Measurements from ENCODE around the gene SLCO6A1.
"Not testable (repeated sequence)": the region's sequence is repeated elsewhere in the genome, so short reads cannot be mapped to it uniquely, and the experiment has no call there.

SLCO6A1 gene, protein sequence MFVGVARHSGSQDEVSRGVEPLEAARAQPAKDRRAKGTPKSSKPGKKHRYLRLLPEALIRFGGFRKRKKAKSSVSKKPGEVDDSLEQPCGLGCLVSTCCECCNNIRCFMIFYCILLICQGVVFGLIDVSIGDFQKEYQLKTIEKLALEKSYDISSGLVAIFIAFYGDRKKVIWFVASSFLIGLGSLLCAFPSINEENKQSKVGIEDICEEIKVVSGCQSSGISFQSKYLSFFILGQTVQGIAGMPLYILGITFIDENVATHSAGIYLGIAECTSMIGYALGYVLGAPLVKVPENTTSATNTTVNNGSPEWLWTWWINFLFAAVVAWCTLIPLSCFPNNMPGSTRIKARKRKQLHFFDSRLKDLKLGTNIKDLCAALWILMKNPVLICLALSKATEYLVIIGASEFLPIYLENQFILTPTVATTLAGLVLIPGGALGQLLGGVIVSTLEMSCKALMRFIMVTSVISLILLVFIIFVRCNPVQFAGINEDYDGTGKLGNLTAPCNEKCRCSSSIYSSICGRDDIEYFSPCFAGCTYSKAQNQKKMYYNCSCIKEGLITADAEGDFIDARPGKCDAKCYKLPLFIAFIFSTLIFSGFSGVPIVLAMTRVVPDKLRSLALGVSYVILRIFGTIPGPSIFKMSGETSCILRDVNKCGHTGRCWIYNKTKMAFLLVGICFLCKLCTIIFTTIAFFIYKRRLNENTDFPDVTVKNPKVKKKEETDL

DNA sequence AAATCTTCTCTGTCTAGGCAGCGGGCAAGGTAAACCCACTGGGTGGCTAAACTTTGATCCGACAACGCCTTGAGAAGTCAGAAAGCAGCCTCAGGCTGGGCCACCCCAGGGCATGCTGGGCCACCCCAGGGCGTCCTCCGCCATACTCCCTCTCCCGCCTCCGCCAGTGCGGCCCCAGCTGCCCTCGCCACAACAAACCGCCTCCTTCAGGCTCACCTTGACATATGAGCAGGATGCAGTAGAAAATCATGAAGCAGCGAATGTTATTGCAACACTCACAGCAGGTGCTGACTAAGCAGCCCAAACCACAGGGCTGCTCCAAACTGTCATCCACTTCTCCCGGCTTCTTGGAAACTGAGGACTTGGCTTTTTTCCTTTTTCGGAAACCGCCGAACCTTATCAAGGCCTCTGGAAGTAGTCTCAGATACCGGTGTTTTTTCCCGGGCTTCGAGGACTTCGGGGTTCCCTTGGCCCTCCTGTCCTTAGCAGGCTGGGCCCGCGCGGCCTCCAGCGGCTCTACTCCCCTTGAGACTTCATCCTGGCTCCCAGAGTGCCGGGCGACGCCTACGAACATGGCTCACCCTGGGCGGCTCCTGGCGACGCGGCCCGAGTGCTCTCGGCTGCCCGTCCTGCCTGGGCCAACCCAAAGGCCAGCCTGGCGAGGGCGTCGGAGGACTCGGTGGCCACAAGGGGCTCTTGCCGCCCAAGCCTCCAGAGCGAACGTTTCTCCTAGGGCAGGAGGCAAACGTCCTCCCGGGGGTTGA, at the start of gene SLCO6A1:
SLCO6A1 (minus strand) TSS at position 731 of the 764 bp plus-strand sequence; CDS start at position 574, 157 bp downstream.
- in situ Hi-C loops (cut with MboI; ENCODE audit: low sequenced_read_pairs) = no loop called here

- in situ Hi-C loops (cut with MboI; ENCODE audit: low sequenced_read_pairs) = no loop called here
These were observed 48.6 kb upstream of the SLCO6A1 start for GRCh38 chr5:102547141-102548035.

DNA sequence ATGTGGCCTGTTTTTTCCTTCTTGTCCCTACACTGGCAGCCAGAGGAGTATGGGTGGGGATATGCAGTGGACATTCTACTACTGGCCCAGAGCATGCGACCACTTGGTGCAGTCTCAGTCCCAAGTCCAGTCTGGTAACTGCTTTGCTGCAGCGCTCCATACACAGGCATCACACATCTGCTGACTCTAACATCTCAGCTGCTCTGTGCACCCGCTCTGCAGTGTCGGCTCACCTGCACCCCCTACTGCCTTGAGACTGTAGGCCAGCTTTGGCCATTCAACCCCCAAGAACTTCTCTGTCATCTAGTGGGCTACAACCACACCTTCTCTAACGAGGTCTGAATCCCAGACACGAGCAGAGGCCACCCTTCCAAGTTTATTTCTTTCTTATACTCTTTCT, 46.4 kb upstream of the SLCO6A1 start:
- in situ Hi-C loops (cut with MboI; ENCODE audit: low sequenced_read_pairs) = no loop called here

DNA sequence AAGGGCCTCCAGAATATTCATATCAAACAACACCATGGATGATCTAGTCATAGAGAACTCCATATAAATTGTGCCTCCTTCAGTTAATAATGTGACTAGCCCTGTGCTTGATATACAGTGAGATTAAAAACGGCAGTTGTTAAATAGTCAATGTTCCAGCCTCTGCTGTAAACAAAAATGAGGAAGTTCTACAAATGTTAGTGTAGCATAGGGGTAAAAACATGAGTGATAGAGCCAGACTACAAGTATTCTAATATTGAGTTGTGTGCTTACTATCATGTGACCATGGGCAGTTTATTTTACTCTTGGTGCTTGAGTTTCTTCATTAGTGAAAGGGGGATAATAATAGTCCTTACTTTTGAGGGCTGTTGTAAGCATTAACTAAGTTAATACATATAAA, 43.3 kb upstream of the SLCO6A1 start:
- in situ Hi-C loops (cut with MboI; ENCODE audit: low sequenced_read_pairs) = no loop called here

DNA sequence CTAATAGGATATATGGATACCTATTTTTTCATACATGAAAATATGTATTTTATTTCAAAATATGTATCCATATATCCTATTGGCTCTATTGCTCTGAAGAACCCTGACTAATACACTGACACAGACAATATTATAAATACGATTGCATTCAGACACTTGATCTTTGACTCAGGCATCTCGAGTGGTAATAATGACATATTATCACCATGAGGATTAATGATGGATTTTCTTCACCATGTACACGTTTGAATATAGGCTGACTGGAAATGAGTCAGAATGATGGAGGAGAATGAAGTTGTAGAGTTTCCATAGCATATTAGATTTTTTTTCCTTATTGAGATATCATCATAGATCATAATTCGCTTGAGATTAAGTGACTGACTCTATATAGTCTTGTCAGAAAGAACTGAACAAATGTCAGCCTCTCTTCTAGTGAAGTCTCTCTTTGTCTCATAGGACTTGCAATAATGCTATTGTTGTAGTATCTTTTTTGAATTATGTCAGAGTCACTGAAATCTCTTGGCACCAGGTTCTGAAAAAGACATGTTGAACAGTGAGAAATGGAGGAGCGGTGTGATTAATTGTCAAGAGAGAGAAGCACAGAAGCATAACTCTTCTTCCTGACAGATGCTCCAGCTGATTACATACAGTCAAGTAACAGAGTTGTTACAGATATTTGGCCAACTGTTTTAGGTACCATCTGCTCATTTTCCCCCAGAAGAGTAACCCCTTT, 41.4 kb upstream of the SLCO6A1 start:
- in situ Hi-C loops (cut with MboI; ENCODE audit: low sequenced_read_pairs) = no loop called here

- in situ Hi-C loops (cut with MboI; ENCODE audit: low sequenced_read_pairs) = no loop called here
These were observed 40.8 kb upstream of the SLCO6A1 start for GRCh38 chr5:102539562-102539961.

DNA sequence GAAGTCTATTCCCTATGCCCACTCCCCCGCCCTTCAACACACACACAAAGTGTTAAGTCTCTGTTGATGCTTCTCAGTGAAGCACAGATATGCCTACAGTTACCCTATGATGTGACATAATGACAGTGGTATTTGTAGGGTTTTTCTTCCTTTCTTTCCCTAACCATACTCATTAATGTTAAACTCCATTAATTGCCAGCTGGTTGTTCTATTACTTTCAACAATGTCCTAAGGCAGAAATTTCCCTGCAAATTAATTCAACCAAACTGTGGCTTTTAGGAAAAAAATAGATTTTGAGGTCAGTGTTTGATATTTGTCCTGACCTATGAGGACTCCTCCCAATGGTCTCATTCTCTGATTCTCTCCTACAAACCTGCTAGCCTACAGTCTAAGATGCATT, 38.2 kb upstream of the SLCO6A1 start:
- in situ Hi-C loops (cut with MboI; ENCODE audit: low sequenced_read_pairs) = no loop called here

DNA sequence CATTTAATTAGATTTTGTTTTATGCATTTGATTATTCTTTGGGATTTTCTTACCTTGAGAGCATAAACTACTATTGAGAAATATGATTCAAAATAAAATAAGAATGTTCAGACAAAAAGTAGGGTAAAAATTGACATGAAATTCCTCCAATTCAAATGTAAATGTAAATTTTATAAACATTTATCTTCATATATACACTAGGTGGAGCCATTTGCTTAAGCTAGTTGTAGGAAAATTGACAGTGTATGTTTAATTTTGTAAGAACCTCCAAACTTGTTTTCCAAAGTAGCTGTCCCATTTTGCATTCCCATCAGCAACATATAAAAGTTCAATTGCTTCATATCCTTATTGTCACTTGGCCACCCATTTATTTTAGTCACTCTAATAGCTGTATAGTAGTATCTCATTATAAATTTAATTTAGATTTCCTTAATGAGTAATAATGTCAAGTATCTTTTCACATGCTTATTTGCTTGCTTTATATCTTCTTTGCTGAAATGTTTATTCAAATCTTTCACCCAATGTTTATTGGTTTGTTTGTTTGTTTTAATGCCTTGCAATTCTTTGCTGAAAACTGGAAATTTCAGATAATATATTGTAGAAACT, 37.6 kb upstream of the SLCO6A1 start:
- in situ Hi-C loops (cut with MboI; ENCODE audit: low sequenced_read_pairs) = no loop called here

DNA sequence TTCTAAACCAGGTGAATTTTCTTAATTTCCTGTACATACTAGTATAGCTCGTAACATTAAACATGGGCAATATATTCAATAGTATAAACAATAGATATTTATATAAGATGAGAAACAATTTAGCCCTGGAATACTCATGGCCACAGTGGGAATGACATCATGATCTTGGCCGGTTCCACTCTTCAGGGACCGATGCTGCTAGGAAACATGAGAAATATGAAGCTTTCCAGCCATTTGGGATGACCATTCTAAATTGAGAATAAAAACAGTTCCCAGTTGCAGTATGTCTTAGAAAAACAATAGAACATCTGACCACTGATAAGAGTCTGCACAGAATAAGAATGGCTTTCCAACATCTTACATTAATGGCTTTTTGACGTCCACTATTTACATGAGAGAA, 33.3 kb upstream of the SLCO6A1 start:
- in situ Hi-C loops (cut with MboI; ENCODE audit: low sequenced_read_pairs) = no loop called here

DNA sequence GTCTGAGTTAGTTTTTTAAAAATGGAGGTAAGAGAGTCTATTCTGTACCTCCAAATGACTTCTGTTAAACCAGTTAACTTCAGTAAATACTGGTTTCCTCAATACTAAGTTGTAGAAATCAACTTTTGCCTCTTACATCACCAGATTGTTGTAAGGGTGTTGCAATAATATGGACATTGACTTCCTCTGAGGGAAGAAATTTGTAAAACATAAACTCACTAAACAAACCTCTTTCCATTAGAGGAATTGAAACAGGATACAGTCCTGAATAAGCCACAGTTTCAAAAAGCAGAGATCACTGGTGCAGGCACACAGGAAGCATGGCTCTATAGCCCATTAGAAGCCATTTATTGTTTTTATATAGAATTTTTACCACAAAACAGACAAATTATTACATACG, 32.7 kb upstream of the SLCO6A1 start:
- in situ Hi-C loops (cut with MboI; ENCODE audit: low sequenced_read_pairs) = no loop called here

GRCh38 chr5:102529447-102529846, 30.6 kb upstream of the SLCO6A1 start:
- in situ Hi-C loops (cut with MboI; ENCODE audit: low sequenced_read_pairs) = no loop called here

DNA sequence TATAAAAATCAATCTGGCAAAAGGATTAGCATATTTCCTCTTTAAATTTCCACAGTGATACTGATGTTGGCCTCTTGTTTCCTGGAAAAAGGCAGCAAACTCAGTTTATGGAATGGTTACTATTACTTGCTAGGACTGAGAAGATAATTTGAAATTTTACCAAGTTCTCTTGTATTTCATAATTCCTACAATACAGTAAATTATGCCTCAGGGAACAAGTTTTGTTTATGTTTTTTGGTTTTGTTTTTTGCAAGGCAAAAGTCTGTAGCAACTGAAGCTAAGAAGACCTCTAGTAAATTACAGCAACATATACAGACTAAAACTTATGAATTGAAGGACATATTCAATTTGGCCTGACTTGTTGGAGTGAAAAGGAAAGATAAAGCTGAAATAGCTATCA, 30.2 kb upstream of the SLCO6A1 start:
- in situ Hi-C loops (cut with MboI; ENCODE audit: low sequenced_read_pairs) = no loop called here

- in situ Hi-C loops (cut with MboI; ENCODE audit: low sequenced_read_pairs) = no loop called here
These were observed 29.8 kb upstream of the SLCO6A1 start for GRCh38 chr5:102528600-102528999.

GRCh38 chr5:102527547-102527946, 28.7 kb upstream of the SLCO6A1 start:
- in situ Hi-C loops (cut with MboI; ENCODE audit: low sequenced_read_pairs) = no loop called here

DNA sequence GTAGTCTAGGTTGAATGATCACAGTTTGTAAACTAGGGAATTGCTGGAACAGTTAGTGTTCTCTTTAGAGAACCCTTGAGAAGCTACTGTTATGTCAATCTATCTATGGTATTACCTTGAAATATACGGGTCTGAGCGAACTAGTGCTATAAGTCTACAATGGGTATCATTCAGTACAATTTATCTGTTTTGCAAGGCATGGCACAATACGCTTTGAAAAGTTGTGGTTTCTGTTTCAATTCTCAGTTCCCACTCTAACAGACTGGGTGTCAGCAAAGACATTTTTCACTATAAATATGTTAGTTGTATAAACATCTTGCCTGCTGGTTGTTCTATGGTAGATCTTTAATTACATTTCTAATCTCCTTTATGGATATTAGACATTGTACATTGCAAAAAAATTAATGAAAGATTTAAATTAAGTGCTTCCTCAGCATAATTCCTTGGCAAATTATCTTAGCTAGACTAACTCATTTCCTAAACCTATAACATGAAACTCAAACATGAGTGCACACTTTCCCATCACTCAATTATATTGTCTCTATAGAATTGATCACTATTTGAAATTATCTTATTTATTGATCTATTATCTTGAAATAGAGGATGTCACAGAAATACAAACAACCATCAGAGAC, 24.9 kb upstream of the SLCO6A1 start:
- in situ Hi-C loops (cut with MboI; ENCODE audit: low sequenced_read_pairs) = no loop called here

- in situ Hi-C loops (cut with MboI; ENCODE audit: low sequenced_read_pairs) = no loop called here
These were observed 12.9 kb upstream of the SLCO6A1 start for GRCh38 chr5:102511666-102512065.

DNA sequence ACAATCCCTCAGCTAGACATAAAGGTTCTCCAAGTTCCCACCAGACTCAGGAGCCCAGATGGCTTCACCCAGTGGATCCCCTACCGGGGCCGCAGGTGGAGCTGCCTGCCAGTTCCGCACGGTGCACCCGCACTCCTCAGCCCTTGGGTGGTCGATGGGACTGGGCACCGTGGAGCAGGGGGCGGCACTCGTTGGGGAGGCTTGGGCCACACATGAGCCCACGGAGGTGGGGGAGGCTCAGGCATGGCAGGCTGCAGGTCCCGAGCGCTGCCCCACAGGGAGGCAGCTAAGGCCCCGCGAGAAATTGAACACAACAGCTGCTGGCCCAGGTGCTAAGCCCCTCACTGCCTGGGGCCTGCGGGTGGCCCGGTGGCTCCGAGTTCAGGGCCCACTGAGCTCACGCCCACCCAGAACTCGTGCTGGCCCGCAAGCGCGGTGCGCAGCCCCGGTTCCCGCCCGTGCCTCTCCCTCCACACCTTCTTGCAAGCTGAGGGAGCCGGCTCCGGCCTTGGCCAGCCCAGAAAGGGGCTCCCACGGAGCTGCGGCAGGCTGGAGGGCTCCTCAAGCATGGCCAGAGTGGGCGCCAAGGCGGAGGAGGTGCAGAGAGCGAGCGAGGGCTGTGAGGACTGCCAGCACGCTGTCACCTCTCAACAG, 7.4 kb downstream of the SLCO6A1 start:
- in situ Hi-C loops (cut with MboI; ENCODE audit: low sequenced_read_pairs) = not testable (repeated sequence)

GRCh38 chr5:102483736-102484135, 15.1 kb downstream of the SLCO6A1 start:
- in situ Hi-C loops (cut with MboI; ENCODE audit: low sequenced_read_pairs) = no loop called here

Measured in HL-60/S4 (cell line).